WERI-Rb-1 (cell line): ENCODE data around the gene CRMP1.

ENCODE experiments used
- DNase-seq: peaks from one replicate; pipeline ENCODE4 v3.0.0-alpha.2; 2020
- H3K27ac ChIP-seq: fragments of 250-450 bp; sonication (Bioruptor Pico); 2 replicates; pipeline ENCODE4 v1.5.1; 2020; ENCODE audit warnings: mild to moderate bottlenecking, moderate library complexity
- H3K27me3 ChIP-seq: fragments of 250-450 bp; sonication (Bioruptor Pico); 2 replicates; pipeline ENCODE4 v1.5.1; 2021; ENCODE audit warnings: mild to moderate bottlenecking, low read depth, moderate library complexity; ENCODE audit not compliant: insufficient read depth, severe bottlenecking
- H3K36me3 ChIP-seq: fragments of 250-450 bp; sonication (Bioruptor Pico); 2 replicates; pipeline ENCODE4 v1.5.1; 2020; ENCODE audit warnings: mild to moderate bottlenecking, moderate library complexity
- H3K4me3 ChIP-seq: 2 replicates; pipeline ENCODE4 v1.5.1; 2011; ENCODE audit warnings: low read depth, mild to moderate bottlenecking, control low read depth, low read length
- H3K9me3 ChIP-seq: fragments of 250-450 bp; sonication (Bioruptor Pico); 2 replicates; pipeline ENCODE4 v1.5.1; 2021; ENCODE audit warnings: mild to moderate bottlenecking, moderate library complexity; ENCODE audit not compliant: severe bottlenecking
- TF ChIP-seq, protein P1 (sequence below): IDR thresholded peaks from 2 replicates; pipeline ENCODE4 v1.5.1; 2011; ENCODE audit warnings: low read depth, mild to moderate bottlenecking, control low read depth, inconsistent platforms, low read length

The CRMP1 gene

DNA sequence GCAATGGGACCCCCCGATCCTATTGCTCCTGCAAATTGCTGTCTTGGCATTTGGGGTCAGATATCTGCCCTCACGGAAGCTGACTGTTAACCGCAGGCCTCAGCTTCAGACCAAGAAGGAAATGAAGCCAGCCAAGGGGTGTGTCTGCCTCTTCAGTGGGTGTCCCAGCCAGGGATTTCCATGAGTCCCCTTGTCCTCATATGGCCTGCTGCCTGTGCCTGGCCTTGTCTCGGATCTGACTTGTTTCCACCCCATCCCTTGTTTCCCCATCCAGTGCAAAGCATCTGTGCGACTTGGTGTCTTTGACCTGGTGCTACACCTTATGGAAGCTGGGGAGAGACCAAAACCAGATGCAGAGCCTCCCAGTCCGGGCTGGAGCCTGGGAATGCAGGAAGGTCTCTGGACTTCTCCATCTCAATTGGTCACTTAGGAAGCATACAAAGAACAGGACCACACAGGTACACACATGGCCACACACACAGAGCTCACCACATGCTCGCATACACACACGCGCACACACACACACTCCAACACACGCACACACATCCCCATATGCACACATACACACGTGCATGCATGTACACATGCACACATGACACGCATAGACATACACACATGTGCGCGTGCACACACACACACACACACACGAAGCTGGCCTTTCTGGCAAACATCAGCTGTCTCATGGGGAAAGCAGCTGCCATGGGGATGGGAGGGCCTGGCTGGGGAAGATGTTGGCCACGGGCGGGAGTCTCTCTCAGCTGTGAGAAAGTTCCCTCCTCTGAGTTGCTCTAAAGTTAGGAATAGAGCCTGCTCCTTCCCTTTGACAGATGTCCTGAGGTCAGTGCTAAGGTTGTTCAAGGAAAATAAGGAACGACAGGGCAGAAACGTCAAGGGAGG, 65.5 kb downstream of the CRMP1 start:
- TF ChIP-seq, protein P1, sequence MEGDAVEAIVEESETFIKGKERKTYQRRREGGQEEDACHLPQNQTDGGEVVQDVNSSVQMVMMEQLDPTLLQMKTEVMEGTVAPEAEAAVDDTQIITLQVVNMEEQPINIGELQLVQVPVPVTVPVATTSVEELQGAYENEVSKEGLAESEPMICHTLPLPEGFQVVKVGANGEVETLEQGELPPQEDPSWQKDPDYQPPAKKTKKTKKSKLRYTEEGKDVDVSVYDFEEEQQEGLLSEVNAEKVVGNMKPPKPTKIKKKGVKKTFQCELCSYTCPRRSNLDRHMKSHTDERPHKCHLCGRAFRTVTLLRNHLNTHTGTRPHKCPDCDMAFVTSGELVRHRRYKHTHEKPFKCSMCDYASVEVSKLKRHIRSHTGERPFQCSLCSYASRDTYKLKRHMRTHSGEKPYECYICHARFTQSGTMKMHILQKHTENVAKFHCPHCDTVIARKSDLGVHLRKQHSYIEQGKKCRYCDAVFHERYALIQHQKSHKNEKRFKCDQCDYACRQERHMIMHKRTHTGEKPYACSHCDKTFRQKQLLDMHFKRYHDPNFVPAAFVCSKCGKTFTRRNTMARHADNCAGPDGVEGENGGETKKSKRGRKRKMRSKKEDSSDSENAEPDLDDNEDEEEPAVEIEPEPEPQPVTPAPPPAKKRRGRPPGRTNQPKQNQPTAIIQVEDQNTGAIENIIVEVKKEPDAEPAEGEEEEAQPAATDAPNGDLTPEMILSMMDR, result no peak
- Histone ChIP-seq H3K36me3 (peaks cover 97% of the 10 kb centered on the region), H3K27ac (peak overlapping the region; percentile 4; the same call in 1 of the 2 replicates), H3K27me3 (no peaks in the 10 kb centered on the region), H3K9me3 (no peaks in the 10 kb centered on the region), H3K4me3 (no peak overlapping the region)
- DNase-seq, result no peak

GRCh38 chr4:5826437-5827107, 66.3 kb downstream of the CRMP1 start:
- Histone ChIP-seq H3K27me3 (no peaks in the 10 kb centered on the region), H3K9me3 (no peaks in the 10 kb centered on the region), H3K27ac (no peak overlapping the region), H3K36me3 (peaks cover 97% of the 10 kb centered on the region), H3K4me3 (no peak overlapping the region)
- TF ChIP-seq, protein P1, result no peak
- DNase-seq, result no peak

GRCh38 chr4:5825321-5826041, 67.4 kb downstream of the CRMP1 start:
- Histone ChIP-seq H3K4me3 (no peak overlapping the region), H3K27me3 (no peaks in the 10 kb centered on the region), H3K9me3 (no peaks in the 10 kb centered on the region), H3K36me3 (peaks cover 97% of the 10 kb centered on the region), H3K27ac (no peak overlapping the region)
- no peak for DNase-seq
- TF ChIP-seq, protein P1, result no peak

DNA sequence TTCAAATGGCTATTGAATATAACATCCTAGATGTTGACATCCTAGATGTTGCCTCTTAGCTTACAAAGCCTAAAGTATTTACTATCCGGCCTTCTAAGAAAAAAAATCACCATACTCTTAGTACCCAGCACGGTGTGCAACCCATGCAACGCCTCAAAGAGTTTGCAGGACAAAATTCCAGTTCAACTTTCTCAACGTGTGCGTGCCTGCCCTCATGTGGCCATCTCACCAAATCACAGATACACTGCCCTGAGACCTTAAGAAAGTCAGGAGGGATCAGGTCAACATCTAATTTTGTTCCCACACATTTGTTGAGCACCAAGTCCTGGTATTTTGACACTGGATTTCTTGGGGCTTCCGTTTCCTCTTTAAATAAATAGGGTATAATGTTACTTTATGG, 68.3 kb downstream of the CRMP1 start:
- peaks cover 97% of the 10 kb centered on the region for H3K36me3 ChIP-seq
- TF ChIP-seq, protein P1, result peak; percentile 72
- H3K4me3 ChIP-seq, result no peak overlapping the region
- peak; percentile 46 for DNase-seq
- no peak overlapping the region for H3K27ac ChIP-seq
- H3K27me3 ChIP-seq, result no peaks in the 10 kb centered on the region
- H3K9me3 ChIP-seq, result no peaks in the 10 kb centered on the region

DNA sequence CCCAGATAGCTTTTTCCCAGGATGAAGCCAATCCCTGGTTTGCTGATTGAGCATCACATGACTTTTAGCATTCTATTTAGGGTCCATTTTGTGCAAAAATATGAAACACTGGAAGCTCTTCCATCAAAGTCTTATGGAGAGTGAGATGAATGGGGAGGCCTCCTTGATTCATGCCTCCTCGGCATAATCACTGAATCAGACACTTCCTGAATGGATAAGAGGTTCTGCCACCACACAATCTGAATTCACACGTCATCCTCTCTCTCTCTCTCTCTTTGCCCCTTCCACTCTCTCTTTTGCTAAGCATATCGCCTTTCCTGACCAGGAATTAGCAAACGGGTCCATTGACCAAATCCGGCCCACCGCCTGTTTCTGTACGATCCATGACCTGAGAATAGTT, 68.7 kb downstream of the CRMP1 start:
- Histone ChIP-seq H3K9me3 (no peaks in the 10 kb centered on the region), H3K27ac (no peak overlapping the region), H3K27me3 (no peaks in the 10 kb centered on the region), H3K4me3 (no peak overlapping the region), H3K36me3 (peaks cover 97% of the 10 kb centered on the region)
- TF ChIP-seq, protein P1, result no peak
- DNase-seq, result no peak
